Measurements from ENCODE around the gene OR8J1. TPM values are rescaled to one million over a fixed set of nuclear protein-coding genes. Genes with fewer than 3 reads are reported as not detected.

OR8J1 gene
- total and polyA plus RNA-seq, 9 of the 15 experiments (the other 6 are each of a cell fraction or from before 2014, with no cell fraction given) = not detected

DNA sequence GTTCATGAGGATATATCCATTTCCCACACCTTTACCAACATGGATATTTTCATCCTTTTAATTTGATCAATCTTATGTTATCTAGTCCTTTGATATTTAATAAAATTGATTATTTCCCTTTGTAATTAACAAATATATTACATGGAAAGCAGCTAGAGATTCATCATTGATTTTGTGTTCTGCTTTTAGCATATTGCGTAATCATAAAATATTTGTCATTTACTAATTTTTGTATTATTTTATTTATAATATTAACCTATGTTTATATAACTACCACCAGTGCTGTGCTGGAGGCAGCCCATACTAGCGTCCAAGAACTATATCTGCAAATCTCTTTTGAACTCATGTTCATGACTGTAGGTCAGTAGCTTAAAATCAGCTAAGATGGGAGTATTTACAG lies 26.0 kb downstream of the OR8J1 start:
- in situ Hi-C loops (cut with MboI) = no loop called here
- Histone ChIP-seq H3K36me3 (ENCODE audit: control insufficient read depth, insufficient read depth, low read length) (no peaks in the 10 kb centered on the region), H3K27me3 (ENCODE audit: control insufficient read depth in 2 of 2, insufficient read depth in 2 of 2, low read length in 2 of 2) (no peaks in the 10 kb centered on the region), H3K9ac (ENCODE audit: insufficient read depth in 1 of 2, low read depth in 2 of 2, low read length in 2 of 2) (no peak overlapping the region), H4K20me1 (replicated peaks; ENCODE audit: control insufficient read depth, insufficient read depth, low read length) (no peaks in the 10 kb centered on the region), H3K9me1 (ENCODE audit: control insufficient read depth, insufficient read depth, low read length) (no peaks in the 10 kb centered on the region), H3K4me3 (no peak overlapping the region), H3K4me2 (ENCODE audit: insufficient read depth, low read length) (no peak overlapping the region), H2AFZ (ENCODE audit: low read depth, low read length) (no peak overlapping the region), H3K9me3 (replicated peaks; ENCODE audit: control insufficient read depth, insufficient read depth, low read depth, low read length) (0 out of 2 replicates have a peak, but pooled peaks cover 3% of the 10 kb centered on the region), H3K4me1 (replicated peaks in 1 of 2; ENCODE audit: control insufficient read depth in 2 of 2, insufficient read depth in 2 of 2, low read length in 2 of 2) (no peaks in the 10 kb centered on the region), H3K79me2 (ENCODE audit: control insufficient read depth, insufficient read depth, low read length) (no peaks in the 10 kb centered on the region), H3K27ac (ENCODE audit: extremely low read depth, low read depth, low read length) (no peak overlapping the region)
- intact Hi-C loops (cut with micrococcal nuclease) = no loop called here
- POLR2A ChIA-PET = no interaction called here
- no peak for TF ChIP-seq CEBPG (CRISPR knock-in tag; IDR thresholded peaks at IDR 0.05)
- peak; percentile 37 to 98; a peak in 3 of 4 replicates for TF ChIP-seq CEBPG (tag; conservative IDR thresholded peaks at IDR 0.05 in 1 of 2, IDR thresholded peaks at IDR 0.05 in 1 of 2)
- TF ChIP-seq, protein P1, sequence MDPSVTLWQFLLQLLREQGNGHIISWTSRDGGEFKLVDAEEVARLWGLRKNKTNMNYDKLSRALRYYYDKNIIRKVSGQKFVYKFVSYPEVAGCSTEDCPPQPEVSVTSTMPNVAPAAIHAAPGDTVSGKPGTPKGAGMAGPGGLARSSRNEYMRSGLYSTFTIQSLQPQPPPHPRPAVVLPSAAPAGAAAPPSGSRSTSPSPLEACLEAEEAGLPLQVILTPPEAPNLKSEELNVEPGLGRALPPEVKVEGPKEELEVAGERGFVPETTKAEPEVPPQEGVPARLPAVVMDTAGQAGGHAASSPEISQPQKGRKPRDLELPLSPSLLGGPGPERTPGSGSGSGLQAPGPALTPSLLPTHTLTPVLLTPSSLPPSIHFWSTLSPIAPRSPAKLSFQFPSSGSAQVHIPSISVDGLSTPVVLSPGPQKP (CRISPR knock-in tag; IDR thresholded peaks at IDR 0.05) = no peak
- no peak for TF ChIP-seq IFI16 (CRISPR knock-in tag; IDR thresholded peaks at IDR 0.05)
- no peak for TF ChIP-seq COPS2 (conservative IDR thresholded peaks at IDR 0.05)
- TF ChIP-seq CHCHD3 (CRISPR knock-in tag; IDR thresholded peaks at IDR 0.05) = no peak
- peak; percentile 81 for TF ChIP-seq CEBPB (tag; IDR thresholded peaks at IDR 0.05)
- ATAC-seq (no peak), FAIRE-seq (no peak), DNase-seq (ENCODE audit: extremely low read depth in 1 of 4, low spot score in 3 of 4) (no peak)
- BruUV-seq (replicated peaks) = no TSS peak
- CTCF ChIA-PET (ENCODE audit: low intra/inter-chr PET ratio) = no interaction called here
- WGBS (ENCODE audit: insufficient coverage, low coverage, missing lambda C conversion rate) = 0% methylated on average over 2 of the region's 2 CpGs
